Parathyroid adenoma (tissue), 2 donors: ENCODE data around the gene DDAH1.

Source experiments
- H2AFZ ChIP-seq: fragments of 300-600 bp; sonication (generic); one replicate; pipeline ENCODE4 v1.7.0; 2017; ENCODE audit warnings: antibody characterized with exemption, mild to moderate bottlenecking
- H3K27ac ChIP-seq: fragments of 300-600 bp; sonication (generic); one replicate; pipeline ENCODE4 v1.7.0; 2017
- H3K27me3 ChIP-seq: fragments of 300-600 bp; sonication (generic); one replicate; pipeline ENCODE4 v1.7.0; 2017; ENCODE audit warnings: low read length; ENCODE audit not compliant: control insufficient read depth, insufficient read depth
- H3K36me3 ChIP-seq: fragments of 300-600 bp; sonication (generic); one replicate; pipeline ENCODE4 v1.7.0; 2017; ENCODE audit warnings: low read length; ENCODE audit not compliant: control insufficient read depth, insufficient read depth
- H3K4me1 ChIP-seq: fragments of 300-600 bp; sonication (generic); one replicate; pipeline ENCODE4 v1.7.0; 2017; ENCODE audit warnings: control low read depth
- H3K4me2 ChIP-seq: fragments of 300-600 bp; sonication (generic); one replicate; pipeline ENCODE4 v1.7.0; 2017; ENCODE audit warnings: low read length
- H3K4me3 ChIP-seq: fragments of 300-600 bp; sonication (generic); one replicate; pipeline ENCODE4 v1.7.0; 2017; ENCODE audit warnings: low read depth, low read length
- H3K79me2 ChIP-seq: fragments of 300-600 bp; sonication (generic); one replicate; pipeline ENCODE4 v1.7.0; 2017; ENCODE audit warnings: control low read depth
- H3K9ac ChIP-seq: fragments of 300-600 bp; sonication (generic); one replicate; pipeline ENCODE4 v1.7.0; 2017; ENCODE audit warnings: mild to moderate bottlenecking
- H3K9me3 ChIP-seq: fragments of 300-600 bp; sonication (generic); one replicate; pipeline ENCODE4 v1.7.0; 2017; ENCODE audit warnings: low read length; ENCODE audit not compliant: control insufficient read depth
- TF ChIP-seq, protein P1 (sequence below): fragments of 300-600 bp; sonication (generic); IDR thresholded peaks from one replicate; pipeline ENCODE4 v1.7.0; 2017; ENCODE audit warnings: antibody characterized with exemption, mild to moderate bottlenecking
- donor health status: primary hyperparathyroidism.

DDAH1 gene

DNA sequence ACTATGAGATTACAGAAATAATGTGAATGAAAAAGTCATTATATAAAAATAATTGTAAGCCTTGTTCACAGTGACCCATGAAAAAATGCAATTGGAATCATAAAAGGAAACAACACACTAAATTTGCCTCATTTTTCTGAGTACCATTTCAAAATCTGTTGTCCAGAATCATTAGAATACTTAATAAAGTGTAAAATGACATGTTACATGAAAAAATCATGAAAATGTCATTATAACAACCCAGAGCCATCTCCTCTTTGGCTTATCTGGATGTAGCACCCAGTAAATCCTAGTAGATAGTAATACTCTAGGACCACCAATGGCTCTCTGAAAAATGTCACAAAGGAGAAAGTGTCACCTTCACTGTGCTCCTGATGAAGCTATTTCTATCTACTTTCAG is 76.5 kb downstream of the DDAH1 start:
- no peak overlapping the region for H3K27ac ChIP-seq
- H3K79me2 ChIP-seq: peaks cover 4% of the 10 kb centered on the region
- H3K36me3 ChIP-seq: no peaks in the 10 kb centered on the region
- no peak overlapping the region for H3K9ac ChIP-seq
- no peak overlapping the region for H3K4me2 ChIP-seq
- no peaks in the 10 kb centered on the region for H3K9me3 ChIP-seq
- H3K27me3 ChIP-seq: no peaks in the 10 kb centered on the region
- H3K4me3 ChIP-seq: no peak overlapping the region
- H3K4me1 ChIP-seq: no peaks in the 10 kb centered on the region
- TF ChIP-seq, protein P1, sequence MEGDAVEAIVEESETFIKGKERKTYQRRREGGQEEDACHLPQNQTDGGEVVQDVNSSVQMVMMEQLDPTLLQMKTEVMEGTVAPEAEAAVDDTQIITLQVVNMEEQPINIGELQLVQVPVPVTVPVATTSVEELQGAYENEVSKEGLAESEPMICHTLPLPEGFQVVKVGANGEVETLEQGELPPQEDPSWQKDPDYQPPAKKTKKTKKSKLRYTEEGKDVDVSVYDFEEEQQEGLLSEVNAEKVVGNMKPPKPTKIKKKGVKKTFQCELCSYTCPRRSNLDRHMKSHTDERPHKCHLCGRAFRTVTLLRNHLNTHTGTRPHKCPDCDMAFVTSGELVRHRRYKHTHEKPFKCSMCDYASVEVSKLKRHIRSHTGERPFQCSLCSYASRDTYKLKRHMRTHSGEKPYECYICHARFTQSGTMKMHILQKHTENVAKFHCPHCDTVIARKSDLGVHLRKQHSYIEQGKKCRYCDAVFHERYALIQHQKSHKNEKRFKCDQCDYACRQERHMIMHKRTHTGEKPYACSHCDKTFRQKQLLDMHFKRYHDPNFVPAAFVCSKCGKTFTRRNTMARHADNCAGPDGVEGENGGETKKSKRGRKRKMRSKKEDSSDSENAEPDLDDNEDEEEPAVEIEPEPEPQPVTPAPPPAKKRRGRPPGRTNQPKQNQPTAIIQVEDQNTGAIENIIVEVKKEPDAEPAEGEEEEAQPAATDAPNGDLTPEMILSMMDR: no peak
- no peak overlapping the region for H2AFZ ChIP-seq

DNA sequence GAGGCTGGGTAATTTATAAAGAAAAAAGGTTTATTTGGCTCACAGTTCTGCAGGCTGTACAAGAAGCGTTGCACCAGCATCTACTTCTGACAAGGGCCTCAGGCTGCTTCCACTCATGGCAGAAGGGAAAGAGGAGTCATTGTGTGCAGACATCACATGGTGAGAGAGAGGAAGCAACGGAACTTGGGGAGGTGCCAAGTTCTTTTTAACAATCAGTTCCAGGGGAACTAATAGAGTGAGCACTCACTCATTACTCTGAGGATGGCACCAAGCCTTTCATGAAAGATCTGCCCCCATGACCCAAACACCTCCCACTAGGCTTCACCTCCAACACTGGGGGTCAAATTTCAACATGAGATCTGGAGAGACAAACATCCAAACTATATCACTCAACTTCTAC is 77.2 kb downstream of the DDAH1 start:
- Histone ChIP-seq H3K27me3 (no peaks in the 10 kb centered on the region), H3K9me3 (no peaks in the 10 kb centered on the region), H3K79me2 (peaks cover 4% of the 10 kb centered on the region), H3K27ac (no peak overlapping the region), H3K36me3 (no peaks in the 10 kb centered on the region), H2AFZ (no peak overlapping the region), H3K4me2 (no peak overlapping the region), H3K9ac (no peak overlapping the region), H3K4me1 (no peaks in the 10 kb centered on the region), H3K4me3 (no peak overlapping the region)
- TF ChIP-seq, protein P1: no peak

DNA sequence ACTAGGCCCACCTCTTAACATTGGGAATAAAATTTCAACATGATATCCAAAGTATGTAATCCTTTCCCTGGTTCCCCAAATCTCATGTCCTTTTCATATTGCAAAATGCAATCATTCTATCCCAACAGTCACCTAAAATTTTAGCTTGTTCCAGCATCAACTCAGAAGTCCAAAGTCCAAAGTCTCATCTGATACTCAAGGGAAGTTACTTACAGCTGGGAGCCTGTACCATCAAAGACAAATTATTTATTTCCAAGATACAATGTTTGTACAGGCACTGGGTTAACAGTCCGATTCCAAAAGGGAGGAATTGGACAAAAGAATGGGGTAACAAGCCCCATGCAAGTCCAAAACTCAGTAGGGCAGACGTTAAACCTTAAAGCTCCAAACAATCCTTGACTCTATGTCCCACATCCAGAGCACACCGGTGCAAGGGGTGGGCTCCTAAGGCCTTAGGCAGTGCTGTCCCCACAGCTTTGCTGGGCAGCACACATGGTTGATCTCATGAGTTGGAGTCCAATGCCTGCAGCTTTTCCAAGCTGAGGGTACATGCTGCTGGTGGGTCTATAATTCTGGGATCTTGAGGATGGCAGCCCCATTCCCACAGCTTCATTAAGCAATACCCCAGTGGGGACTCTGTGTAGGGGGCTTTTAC is 78.8 kb downstream of the DDAH1 start:
- Histone ChIP-seq H3K36me3 (no peaks in the 10 kb centered on the region), H2AFZ (no peak overlapping the region), H3K9ac (no peak overlapping the region), H3K4me1 (no peaks in the 10 kb centered on the region), H3K27ac (no peak overlapping the region), H3K27me3 (no peaks in the 10 kb centered on the region), H3K79me2 (peaks cover 4% of the 10 kb centered on the region), H3K9me3 (no peaks in the 10 kb centered on the region), H3K4me2 (no peak overlapping the region), H3K4me3 (no peak overlapping the region)
- TF ChIP-seq, protein P1: no peak

DNA sequence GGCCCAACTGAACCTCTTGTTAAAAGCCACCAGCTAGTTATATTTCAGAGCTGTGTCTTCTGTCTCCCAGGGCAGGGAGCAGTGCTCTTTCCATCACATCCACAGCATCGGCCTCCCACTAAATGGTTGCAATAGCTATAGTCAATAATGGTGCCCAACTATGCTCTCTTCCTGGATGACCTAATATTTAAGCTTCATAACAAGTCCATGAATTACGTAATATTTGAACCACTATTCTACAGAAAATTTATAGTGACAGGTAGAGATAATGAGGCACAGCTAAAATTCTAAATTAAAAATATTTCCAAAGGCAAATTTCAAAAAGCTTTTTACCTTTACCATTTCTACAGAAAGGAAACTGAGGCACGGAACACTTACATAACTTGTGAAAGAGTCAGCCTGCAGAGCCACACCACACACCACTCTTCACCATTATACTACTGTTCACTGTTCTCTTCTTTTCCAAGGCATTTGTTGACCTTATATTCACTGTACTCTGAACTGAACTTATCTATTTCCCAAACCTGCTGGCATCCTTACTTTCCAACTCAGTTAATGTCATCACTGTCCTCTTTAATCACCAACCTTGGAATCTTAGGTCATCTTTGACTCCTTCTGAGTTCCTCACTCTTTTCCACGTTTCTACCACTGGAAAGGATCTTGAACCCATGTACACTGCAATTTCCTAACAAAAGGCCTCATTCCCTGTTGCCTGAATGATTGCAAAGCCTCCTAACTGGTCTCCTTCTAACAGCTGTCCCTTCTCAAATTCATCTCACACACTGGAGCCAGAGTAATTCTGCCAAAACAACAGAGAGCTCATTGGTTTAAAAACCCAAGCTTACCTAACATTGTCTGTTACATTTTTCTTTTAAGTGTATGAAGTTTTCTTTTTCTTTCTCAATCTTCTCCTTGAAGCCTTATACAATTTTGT is 85.5 kb downstream of the DDAH1 start:
- H3K79me2 ChIP-seq: no peaks in the 10 kb centered on the region
- no peaks in the 10 kb centered on the region for H3K9me3 ChIP-seq
- H3K27me3 ChIP-seq: no peaks in the 10 kb centered on the region
- H3K9ac ChIP-seq: no peak overlapping the region
- H3K27ac ChIP-seq: no peak overlapping the region
- no peak overlapping the region for H3K4me2 ChIP-seq
- H3K36me3 ChIP-seq: no peaks in the 10 kb centered on the region
- H2AFZ ChIP-seq: no peak overlapping the region
- H3K4me3 ChIP-seq: no peak overlapping the region
- TF ChIP-seq, protein P1: no peak
- H3K4me1 ChIP-seq: peaks cover under 1% of the 10 kb centered on the region
